Stimulated activated CD8-positive, alpha-beta memory T cell treated with anti-CD3 and anti-CD28 coated beads, Interleukin-4, amount 100 ng/mL, for 4 hours (primary cell): ENCODE results near the gene EFNA2.

Source experiments
- DNase-seq, 2 donors: peaks; one replicate each; pipeline ENCODE4 v3.0.0-alpha.2; 2020; ENCODE audit warnings: low read depth in 2 of 2, low spot score in 1 of 2

EFNA2 gene

DNA sequence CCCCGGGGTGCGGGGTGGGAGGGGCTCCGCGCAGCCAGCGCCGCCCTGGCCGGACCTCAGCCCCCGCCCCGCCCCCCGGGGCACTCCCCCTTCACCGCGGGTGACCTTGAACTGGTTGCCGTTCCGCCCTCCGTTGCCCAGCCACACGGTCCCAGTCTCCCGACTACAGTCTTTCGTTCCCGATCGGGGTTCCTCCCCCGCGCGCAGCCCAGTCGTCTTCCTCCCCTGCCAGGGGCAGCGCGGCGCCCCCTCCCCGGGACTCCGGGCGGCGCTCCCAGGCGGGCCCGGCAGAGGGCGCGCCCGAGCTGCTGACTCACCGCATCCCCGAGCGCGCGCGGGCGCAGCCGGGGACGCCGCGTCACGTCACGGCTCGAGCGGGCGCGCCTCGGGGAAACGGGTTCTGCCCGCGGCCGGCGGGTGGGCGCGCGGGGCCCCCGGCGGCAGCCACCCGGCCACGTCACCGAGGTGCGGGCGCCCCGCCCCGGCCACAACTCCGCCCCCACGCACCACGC, 36.8 kb upstream of the EFNA2 start:
- peak in 1 of 2 donors; percentile 71 for DNase-seq

DNA sequence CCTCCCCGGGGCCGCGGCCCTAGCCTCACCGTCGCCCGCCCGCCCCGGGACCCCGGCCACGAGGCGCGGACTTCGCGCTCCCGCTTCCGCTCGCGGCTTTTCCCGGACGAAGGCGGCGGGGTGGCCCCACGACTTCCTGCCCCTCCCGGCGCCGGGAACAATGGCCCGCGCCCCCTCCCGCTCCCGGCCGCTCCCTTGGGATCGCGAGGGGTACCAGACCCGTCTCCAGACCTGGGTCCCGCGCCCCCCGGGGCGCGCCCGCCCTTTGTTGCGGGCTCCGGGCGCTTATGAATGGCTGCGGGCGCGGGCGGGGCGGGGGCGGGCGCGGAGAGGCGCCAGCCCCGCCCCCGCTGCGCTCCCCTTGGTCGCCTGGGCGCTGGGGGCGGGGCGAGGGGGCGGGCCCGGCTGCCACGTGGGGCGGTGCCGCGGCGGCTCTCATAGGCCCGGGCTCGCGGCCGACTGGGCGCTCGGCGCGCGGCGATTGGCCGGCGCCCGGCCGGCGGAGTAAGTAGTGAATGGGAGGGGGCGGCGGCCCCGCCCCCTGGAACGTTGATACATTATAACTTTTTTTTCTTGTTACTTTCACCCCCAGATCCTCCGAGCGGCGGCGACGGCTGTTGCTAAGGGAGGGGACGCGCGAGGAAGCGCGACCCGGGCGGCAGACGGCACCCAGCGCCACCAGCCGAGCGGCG, 36.2 kb upstream of the EFNA2 start:
- peak; percentile 81 to 92 for DNase-seq

DNA sequence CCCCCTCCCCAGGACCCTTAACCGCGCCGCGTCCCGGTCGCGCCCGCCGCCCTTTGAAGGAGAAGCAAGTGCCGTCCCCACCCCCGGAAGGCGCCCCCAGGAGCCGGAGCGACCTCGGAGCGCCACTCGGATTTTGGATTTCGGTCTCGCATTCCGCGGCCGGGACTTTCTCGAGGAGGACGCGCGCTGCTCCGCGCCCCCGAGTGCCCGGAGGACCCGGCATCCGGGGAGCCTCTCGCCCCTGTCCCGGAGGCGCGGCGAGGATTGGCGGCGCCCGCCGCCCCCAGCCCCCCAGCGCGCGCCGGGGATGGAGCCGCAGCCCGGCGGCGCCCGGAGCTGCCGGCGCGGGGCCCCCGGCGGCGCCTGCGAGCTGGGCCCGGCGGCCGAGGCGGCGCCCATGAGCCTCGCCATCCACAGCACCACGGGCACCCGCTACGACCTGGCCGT, 35.7 kb upstream of the EFNA2 start:
- no peak for DNase-seq

GRCh38 chr19:1250437-1251260, 35.0 kb upstream of the EFNA2 start:
- DNase-seq: no peak

DNA sequence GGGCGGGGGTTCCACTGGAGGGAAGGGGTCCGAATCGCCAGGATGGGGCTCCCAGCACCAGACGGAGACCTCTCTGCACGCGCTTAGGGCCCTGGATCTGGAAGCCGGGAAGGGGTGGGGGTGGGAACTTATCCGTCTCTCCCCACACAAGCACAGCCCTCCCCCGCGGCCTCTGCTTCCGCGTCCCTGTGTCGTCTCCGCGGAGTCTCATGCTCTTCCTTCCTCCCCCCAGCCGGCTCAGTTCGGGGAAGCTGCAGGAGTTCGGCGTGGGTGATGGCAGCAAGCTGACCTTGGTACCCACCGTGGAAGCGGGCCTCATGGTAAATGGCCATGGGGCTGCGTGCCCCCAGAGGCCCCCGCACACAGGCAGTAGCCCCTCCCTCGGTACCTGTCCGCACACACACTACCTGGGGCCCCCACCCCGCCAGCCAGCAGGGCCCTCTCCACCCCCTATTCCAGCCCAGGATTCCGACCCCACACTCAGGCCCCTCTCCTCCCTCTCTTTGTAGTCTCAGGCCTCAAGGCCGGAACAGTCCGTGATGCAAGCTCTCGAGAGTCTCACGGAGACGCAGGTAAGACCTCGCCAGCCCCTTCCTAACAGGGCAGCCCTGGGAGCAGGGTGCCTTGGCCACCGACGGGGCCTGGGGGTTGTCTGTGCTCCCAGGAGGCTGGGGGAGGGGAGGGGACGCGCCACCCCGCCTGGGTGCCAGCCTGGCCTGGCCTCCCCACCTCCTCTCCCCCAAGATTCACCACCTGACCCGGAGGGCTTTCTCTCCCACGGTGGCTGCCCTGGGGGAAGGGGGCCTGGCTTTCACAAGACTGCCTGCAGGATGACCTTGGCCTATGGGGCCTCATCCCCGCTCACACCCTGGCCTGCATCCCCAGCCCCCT, 34.1 kb upstream of the EFNA2 start:
- no peak for DNase-seq

DNA sequence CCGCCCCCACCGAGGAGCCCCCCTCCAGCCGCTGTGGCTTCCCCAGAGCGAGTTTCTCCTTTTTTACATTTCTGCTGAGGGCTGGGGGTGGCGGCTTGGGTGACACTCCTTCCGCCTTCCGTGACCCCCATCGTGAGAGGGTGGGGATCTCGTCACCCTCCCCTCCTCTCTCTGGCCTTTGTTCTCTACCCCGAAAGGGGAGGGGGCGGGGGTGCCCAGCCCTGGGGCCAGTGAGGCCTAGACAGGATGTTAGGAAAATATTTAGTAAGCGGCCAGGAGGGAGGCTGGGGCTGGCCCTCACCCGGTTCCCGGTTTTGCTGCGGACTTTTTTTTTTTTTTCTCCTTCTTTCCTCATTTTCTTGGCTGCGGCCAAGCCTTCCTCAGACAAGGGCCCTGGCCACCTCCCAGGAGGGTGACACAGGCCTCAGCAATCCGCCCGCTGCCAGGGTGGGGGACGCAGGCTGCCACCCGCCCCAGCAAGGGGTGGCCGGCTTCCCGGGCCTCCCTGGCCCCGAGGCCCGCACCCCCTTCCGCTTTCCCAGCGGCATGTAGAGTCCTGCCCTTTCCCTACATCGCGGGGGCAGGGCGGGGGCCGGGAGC, 33.4 kb upstream of the EFNA2 start:
- DNase-seq: peak in 1 of 2 donors; percentile 56

GRCh38 chr19:1252821-1253513, 32.7 kb upstream of the EFNA2 start:
- peak in 1 of 2 donors; percentile 67 for DNase-seq

GRCh38 chr19:1253514-1254080, 32.1 kb upstream of the EFNA2 start:
- DNase-seq: no peak

GRCh38 chr19:1254081-1254527, 31.6 kb upstream of the EFNA2 start:
- no peak for DNase-seq

- DNase-seq: no peak
Observed at GRCh38 chr19:1254530-1255185, 31.0 kb upstream of the EFNA2 start.

DNA sequence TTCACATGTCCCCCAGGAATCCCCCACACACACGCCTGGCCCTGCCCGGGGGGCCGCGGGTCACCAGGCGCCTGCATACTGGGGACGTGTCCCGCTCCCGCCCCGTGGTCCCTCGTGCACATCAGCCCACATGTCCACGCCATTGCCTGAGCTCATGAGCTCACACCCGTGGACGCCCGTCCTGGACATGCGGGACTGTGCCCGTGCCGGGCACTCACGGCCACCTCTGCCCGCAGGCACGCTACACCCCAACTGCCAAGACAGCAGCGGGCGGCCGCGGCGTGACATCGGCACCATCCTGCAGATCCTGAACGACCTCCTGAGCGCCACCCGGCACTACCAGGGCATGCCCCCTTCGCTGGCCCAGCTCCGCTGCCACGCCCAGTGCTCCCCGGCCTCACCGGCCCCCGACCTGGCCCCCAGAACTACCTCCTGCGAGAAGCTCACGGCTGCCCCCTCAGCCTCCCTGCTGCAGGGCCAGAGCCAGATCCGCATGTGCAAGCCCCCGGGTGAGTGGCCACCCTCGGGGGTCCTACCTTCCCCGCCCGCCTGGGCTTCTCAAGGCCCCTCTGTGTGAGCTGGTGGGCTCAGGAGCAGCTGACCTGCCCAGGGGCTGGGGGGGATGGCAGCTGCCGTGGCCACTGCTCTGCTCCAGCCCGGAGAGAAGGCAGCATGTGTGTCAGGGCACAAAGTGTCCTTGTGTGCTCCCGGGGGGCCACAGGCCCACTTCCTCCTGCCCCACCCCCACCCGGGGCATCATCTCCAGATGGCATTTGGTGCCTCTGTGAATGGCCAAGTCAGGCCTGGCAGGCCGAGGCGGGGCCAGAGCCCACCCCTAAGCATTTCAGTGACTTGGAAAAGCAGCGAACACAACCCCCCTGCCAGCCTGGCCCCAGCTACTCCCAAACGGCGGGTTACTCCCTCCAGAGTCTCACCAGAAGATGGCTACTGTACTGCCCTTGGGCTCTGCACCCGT, 30.2 kb upstream of the EFNA2 start:
- no peak for DNase-seq

DNA sequence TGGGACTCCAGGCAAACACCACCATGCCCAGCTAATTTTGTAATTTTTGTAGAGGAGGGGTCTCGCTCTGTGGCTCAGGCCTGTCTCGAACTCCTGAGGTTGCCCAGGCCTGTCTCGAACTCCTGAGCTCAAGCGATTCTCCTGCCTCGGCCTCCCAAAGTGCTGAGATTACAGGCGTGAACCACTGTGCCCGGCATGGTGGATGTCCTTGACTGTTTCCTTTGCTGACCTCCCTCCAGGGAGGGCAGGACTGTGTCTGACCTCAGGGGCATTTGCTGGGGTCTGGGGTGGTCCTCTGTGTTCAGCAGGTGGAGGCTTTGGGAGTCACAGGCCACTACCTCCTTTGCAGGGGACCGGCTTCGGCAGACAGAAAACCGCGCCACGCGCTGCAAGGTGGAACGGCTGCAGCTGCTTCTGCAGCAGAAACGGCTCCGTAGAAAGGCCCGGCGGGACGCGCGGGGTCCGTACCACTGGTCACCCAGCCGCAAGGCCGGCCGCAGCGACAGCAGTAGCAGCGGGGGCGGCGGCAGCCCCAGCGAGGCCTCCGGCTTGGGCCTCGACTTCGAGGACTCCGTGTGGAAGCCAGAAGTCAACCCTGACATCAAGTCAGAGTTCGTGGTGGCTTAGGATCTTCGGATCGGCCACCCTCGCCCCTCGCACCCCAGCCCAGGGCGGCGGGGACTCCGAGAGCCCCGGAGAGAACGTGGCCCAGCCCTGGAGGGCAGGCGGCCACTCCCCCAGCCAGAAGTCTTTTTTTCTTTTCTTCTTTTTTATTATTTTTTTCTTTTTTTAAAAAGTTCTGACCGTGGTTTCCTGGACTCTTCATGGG, 28.8 kb upstream of the EFNA2 start:
- DNase-seq: no peak

DNA sequence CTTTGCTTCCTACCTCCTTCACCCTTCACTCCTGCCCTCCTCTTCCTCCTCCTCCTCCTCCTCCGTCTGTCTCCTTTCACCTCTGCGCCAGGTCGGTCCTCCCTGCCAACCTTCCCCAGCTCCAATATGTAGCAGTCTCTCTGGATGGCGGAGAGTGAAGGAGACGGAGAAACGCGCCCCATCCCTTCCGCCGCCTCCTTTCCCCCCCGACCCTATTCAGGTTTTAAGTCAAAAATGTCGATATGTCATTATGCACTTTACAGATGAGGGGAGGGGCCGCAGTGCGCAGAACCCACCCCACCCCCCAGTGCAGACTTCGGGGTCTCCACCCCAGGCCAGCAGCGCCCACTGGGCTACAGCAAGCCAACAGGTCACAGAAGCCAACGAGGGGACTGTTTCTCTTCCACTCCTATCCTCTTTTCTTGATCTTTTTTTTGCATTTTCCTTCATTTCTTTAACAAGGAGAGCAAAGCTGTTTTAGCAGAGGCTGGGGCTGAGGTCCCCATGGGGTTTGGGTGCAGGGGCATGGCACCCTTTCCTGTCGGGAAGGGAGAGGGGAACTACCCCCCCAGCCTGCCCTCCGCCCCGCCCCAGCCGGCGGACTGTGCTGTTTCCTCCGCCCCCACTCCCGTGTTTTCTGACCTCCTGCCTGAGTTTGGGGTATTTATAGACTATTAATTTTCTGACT, 28.1 kb upstream of the EFNA2 start:
- DNase-seq: no peak

GRCh38 chr19:1258163-1258492, 27.5 kb upstream of the EFNA2 start:
- no peak for DNase-seq

GRCh38 chr19:1258707-1259205, 26.9 kb upstream of the EFNA2 start:
- no peak for DNase-seq

GRCh38 chr19:1259206-1259875, 26.3 kb upstream of the EFNA2 start:
- peak in 1 of 2 donors; percentile 56 for DNase-seq
